Stimulated activated CD4-positive, alpha-beta T cell treated with anti-CD3 and anti-CD28 coated beads, Interleukin-2, amount 100 ng/mL, for 4 hours (primary cell): Measurements from ENCODE around the gene FSTL5.

Source experiments
- DNase-seq: peaks from one replicate; pipeline ENCODE4 v3.0.0-alpha.2; 2020; ENCODE audit warnings: low read depth

FSTL5 gene

GRCh38 chr4:161704040-161704439 lies 459.8 kb downstream of the FSTL5 start:
- DNase-seq = no peak

GRCh38 chr4:161702287-161702686 lies 461.5 kb downstream of the FSTL5 start:
- DNase-seq = no peak

- no peak for DNase-seq
These were observed 466.9 kb downstream of the FSTL5 start for GRCh38 chr4:161696944-161697343.

- no peak for DNase-seq
These were observed 483.7 kb downstream of the FSTL5 start for GRCh38 chr4:161680146-161680545.

GRCh38 chr4:161664740-161665139 lies 499.1 kb downstream of the FSTL5 start:
- DNase-seq = no peak

- DNase-seq = no peak
These were observed 500.0 kb downstream of the FSTL5 start for GRCh38 chr4:161663844-161664243.

- DNase-seq = no peak
These were observed 505.1 kb downstream of the FSTL5 start for GRCh38 chr4:161658676-161659075.

GRCh38 chr4:161657616-161658015 lies 506.2 kb downstream of the FSTL5 start:
- DNase-seq = no peak

- DNase-seq = no peak
These were observed 507.2 kb downstream of the FSTL5 start for GRCh38 chr4:161656594-161656993.

- no peak for DNase-seq
These were observed 508.7 kb downstream of the FSTL5 start for GRCh38 chr4:161655148-161655547.

- no peak for DNase-seq
These were observed 510.1 kb downstream of the FSTL5 start for GRCh38 chr4:161653697-161654096.

- DNase-seq = no peak
These were observed 512.2 kb downstream of the FSTL5 start for GRCh38 chr4:161651586-161651985.

GRCh38 chr4:161650812-161651211 lies 513.0 kb downstream of the FSTL5 start:
- no peak for DNase-seq

- DNase-seq = no peak
These were observed 516.0 kb downstream of the FSTL5 start for GRCh38 chr4:161647757-161648156.

- DNase-seq = no peak
These were observed 521.1 kb downstream of the FSTL5 start for GRCh38 chr4:161642708-161643107.

GRCh38 chr4:161629694-161630441 lies 533.9 kb downstream of the FSTL5 start:
- DNase-seq = no peak

- no peak for DNase-seq
These were observed 559.1 kb downstream of the FSTL5 start for GRCh38 chr4:161604516-161605300.

GRCh38 chr4:161601011-161601410 lies 562.8 kb downstream of the FSTL5 start:
- no peak for DNase-seq

GRCh38 chr4:161595230-161595771 lies 568.5 kb downstream of the FSTL5 start:
- no peak for DNase-seq

GRCh38 chr4:161585011-161585410 lies 578.8 kb downstream of the FSTL5 start:
- DNase-seq = no peak

GRCh38 chr4:161583549-161583948 lies 580.3 kb downstream of the FSTL5 start:
- no peak for DNase-seq

- DNase-seq = no peak
These were observed 582.3 kb downstream of the FSTL5 start for GRCh38 chr4:161581262-161582230.
